A673 (cell line): ENCODE measurements around the gene CRYBB1. TPM values are rescaled to one million over a fixed set of nuclear protein-coding genes. Genes with fewer than 3 reads are reported as not detected.

Experiments used
- Bru-seq: library from RNA; stranded (reverse); fragments of 400-500 nt; gene quantifications from one replicate; lab custom pipeline; 2021; lab: Mats Ljungman, UMichigan
- BruChase-seq, 2 experiments: library from RNA; stranded (reverse); fragments of 400-500 nt; gene quantifications; one replicate each; lab custom pipeline; 2021; lab: Mats Ljungman, UMichigan
- BruUV-seq: library from RNA; stranded (reverse); fragments of 400-500 nt; replicated peaks from 2 replicates; lab custom pipeline; 2021; lab: Mats Ljungman, UMichigan
- CTCF ChIA-PET: fragments of 300-600 bp; sonication (Branson Sonifier 250); formaldehyde crosslinking; loops from one replicate; lab custom pipeline; 2022; ENCODE audit warnings: antibody characterized with exemption; lab: Charles Lee
- POLR2A ChIA-PET: fragments of 300-600 bp; sonication (Branson Sonifier 250); formaldehyde crosslinking; loops from one replicate; lab custom pipeline; 2022; ENCODE audit warnings: antibody characterized with exemption; ENCODE audit not compliant: low non-redundant PET; lab: Charles Lee
- DNase-seq: peaks from one replicate; pipeline ENCODE4 v3.0.0-alpha.2; 2015; ENCODE audit warnings: low spot score
- H3K27ac ChIP-seq: fragments of 200-600 bp; sonication (generic); 2 replicates; pipeline ENCODE4 v1.5.1; 2016; ENCODE audit warnings: mixed run types, low read depth, mild to moderate bottlenecking, mixed read lengths, antibody characterized with exemption, low read length; ENCODE audit not compliant: poor library complexity, severe bottlenecking
- H3K27me3 ChIP-seq: fragments of 200-600 bp; sonication (generic); replicated peaks from 2 replicates; pipeline ENCODE4 v1.6.1; 2017; ENCODE audit warnings: mixed run types, low read depth, mild to moderate bottlenecking, mixed read lengths, antibody characterized with exemption, low read length; ENCODE audit not compliant: insufficient read depth, poor library complexity
- H3K36me3 ChIP-seq: fragments of 200-600 bp; sonication (generic); 2 replicates; pipeline ENCODE4 v1.6.1; 2016; ENCODE audit warnings: mixed run types, mild to moderate bottlenecking, mixed read lengths, antibody characterized with exemption, low read length; ENCODE audit not compliant: insufficient read depth, poor library complexity, severe bottlenecking
- H3K4me1 ChIP-seq: fragments of 200-600 bp; sonication (generic); 2 replicates; pipeline ENCODE4 v1.6.1; 2017; ENCODE audit warnings: mixed run types, mild to moderate bottlenecking, mixed read lengths, antibody characterized with exemption, low read length; ENCODE audit not compliant: insufficient read depth, poor library complexity, severe bottlenecking
- H3K4me3 ChIP-seq: fragments of 200-600 bp; sonication (generic); 2 replicates; pipeline ENCODE4 v1.5.1; 2016; ENCODE audit warnings: low read depth, mixed run types, mild to moderate bottlenecking, mixed read lengths, low read length; ENCODE audit not compliant: poor library complexity, severe bottlenecking
- H3K9me3 ChIP-seq: fragments of 200-600 bp; sonication (generic); 2 replicates; pipeline ENCODE4 v1.6.1; 2016; ENCODE audit warnings: mixed run types, low read depth, mild to moderate bottlenecking, mixed read lengths, antibody characterized with exemption, low read length; ENCODE audit not compliant: poor library complexity, severe bottlenecking
- CTCF ChIP-seq: fragments of 300-800, 200-600 bp; sonication (generic); conservative IDR thresholded peaks from 2 replicates; pipeline ENCODE4 v1.5.1; 2017; ENCODE audit warnings: low read depth, mild to moderate bottlenecking, antibody characterized with exemption, low read length, moderate library complexity, mixed read lengths
- EZH2 ChIP-seq: fragments of 200-600 bp; sonication (generic); IDR thresholded peaks from 2 replicates; pipeline ENCODE4 v1.6.1; 2017; ENCODE audit warnings: borderline replicate concordance, low read depth, mild to moderate bottlenecking, mixed read lengths, antibody characterized with exemption, low read length; ENCODE audit not compliant: poor library complexity, severe bottlenecking
- intact Hi-C: fragments of 100-400 bp; cut with micrococcal nuclease; formaldehyde crosslinking; loops from one replicate; pipeline ENCODE4 v1.10.0; 2022; ENCODE audit not compliant: unreplicated experiment
- long read RNA-seq: library from polyadenylated mRNA; stranded (forward); transcript quantifications from one replicate; pipeline ENCODE4 v2.0.0, GENCODE V29; 2022
- total RNA-seq: library from RNA; stranded (reverse); gene quantifications from 2 replicates; pipeline ENCODE4 v1.2.3, GENCODE V29; 2021

CRYBB1 gene
- total RNA-seq (not detected in 2 replicates), Bru-seq, nascent RNA (not detected), BruChase-seq, experiment 1, labeled RNA remaining after a 2-hour chase (not detected), BruChase-seq, experiment 2, labeled RNA remaining after a 6-hour chase (not detected)
- long read RNA-seq: 0 reads

DNA sequence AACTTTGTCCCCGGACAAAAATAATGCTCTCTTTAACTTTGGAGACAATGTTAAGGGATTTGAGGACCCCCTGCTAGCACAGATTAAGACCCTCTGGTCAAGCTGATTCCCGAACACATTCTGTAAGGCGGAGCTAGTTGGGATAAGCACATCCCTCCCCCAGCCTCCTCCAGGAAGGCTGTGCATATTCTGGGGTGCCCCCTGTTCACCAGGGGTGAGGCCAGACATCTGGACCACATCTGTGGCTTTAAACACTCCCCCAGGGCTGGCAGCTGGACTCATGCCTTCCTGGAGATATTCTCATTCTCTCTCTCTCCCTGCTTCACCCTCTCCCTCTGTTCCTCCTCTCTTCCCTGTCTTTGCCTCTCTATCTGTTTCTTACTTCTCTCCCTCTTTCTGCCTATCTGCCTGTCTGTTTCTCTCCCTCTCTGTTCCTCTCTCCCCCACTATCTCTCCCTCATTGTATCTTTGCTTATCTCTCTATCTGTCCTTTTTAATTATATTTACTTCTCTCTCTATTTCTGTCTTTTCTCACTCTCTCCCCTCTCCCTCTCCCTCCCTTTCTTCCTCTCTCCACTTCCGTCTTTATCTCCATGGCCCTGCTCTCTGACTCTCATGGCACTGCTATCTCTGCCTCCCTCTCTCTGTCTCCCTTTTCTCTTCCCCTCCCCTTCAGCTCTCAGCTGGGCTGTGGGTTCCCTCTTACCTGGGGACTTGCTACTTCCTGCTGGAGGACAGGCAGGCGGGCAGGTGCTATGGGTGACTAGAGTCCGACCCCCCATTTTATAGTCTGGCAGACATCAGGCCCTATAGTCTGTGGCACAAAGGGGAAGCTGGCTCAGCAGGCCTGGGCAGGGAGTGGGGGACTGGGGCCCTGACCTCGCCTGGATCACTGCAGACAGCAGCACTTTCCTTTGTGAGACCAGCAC, at the start of gene CRYBB1:
CRYBB1 (minus strand) TSS at position 757 of the 929 bp plus-strand sequence. CDS start 1,708 bp downstream, outside the sequence.
- H3K4me1 ChIP-seq: no peaks in the 10 kb centered on the region
- ChIA-PET POLR2A (no interaction called here), CTCF (no interaction called here)
- no TSS peak for BruUV-seq
- TF ChIP-seq EZH2: no peak
- no peak for TF ChIP-seq CTCF
- no peak for DNase-seq
- H3K36me3 ChIP-seq: no peaks in the 10 kb centered on the region
- H3K9me3 ChIP-seq: no peaks in the 10 kb centered on the region
- no peak within 1 kb of the TSS for H3K27ac ChIP-seq
- H3K4me3 ChIP-seq: no peak within 1 kb of the TSS
- no peaks in the 10 kb centered on the region for H3K27me3 ChIP-seq
- intact Hi-C loops: no loop called here

GRCh38 chr22:26667140-26667539, 49.3 kb upstream of the CRYBB1 start:
- no peak for TF ChIP-seq CTCF
- no peak for TF ChIP-seq EZH2
- no peaks in the 10 kb centered on the region for H3K27me3 ChIP-seq
- POLR2A ChIA-PET: no interaction called here
- no peaks in the 10 kb centered on the region for H3K36me3 ChIP-seq
- CTCF ChIA-PET: interaction anchor here (0.5 kb wide), 1 partner anchor 37 kb away, joined by 5 read pairs; no protein-coding TSS in a partner anchor
- intact Hi-C loops: no loop called here
- no peak overlapping the region for H3K27ac ChIP-seq
- H3K4me1 ChIP-seq: peaks cover 5% of the 10 kb centered on the region
- no peak overlapping the region for H3K4me3 ChIP-seq
- H3K9me3 ChIP-seq: no peaks in the 10 kb centered on the region
- no peak for DNase-seq
- no TSS peak for BruUV-seq

DNA sequence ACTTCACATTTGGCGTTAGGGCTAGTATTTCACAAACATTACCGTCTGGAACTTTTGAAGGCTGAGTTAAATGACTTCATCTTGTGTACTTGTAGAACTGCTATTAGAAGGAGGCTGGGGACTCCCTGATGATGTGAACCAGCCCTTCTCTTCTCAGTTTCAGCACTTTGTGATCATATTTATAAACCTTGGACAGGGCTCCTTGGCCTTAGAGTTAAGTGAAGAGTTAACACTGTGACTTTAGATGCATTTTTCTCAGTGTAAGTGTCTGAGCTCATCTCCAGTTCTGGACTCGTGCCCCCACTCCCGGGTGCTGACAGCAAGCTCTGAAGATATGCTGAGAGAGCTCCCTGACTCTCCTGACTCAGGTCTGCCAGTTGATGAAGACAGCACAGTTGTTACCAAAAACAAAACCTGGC, 48.0 kb upstream of the CRYBB1 start:
- Histone ChIP-seq H3K9me3 (no peaks in the 10 kb centered on the region), H3K4me3 (no peak overlapping the region), H3K27ac (no peak overlapping the region), H3K36me3 (no peaks in the 10 kb centered on the region), H3K27me3 (no peaks in the 10 kb centered on the region), H3K4me1 (no peaks in the 10 kb centered on the region)
- ChIA-PET CTCF (interaction anchor here (0.5 to 1.0 kb wide), 3 partner anchors 182 to 301 kb away, joined by 3 to 8 read pairs (median 4); partner anchors contain the start of genes HPS4 and SRRD), POLR2A (no interaction called here)
- DNase-seq: no peak
- BruUV-seq: no TSS peak
- TF ChIP-seq EZH2 (no peak), CTCF (no peak)
- intact Hi-C loops: no loop called here
